Lower lobe of right lung (tissue), 2 donors: Measurements from ENCODE around the gene LTBP1. TPM values are rescaled to one million over a fixed set of nuclear protein-coding genes. Genes with fewer than 3 reads are reported as not detected.

Experiments used
- ATAC-seq, 2 donors: fragments of 200-7000 bp; cut with Tn5 transposase; one replicate each; pipeline ENCODE4 v1.9.1; 2020 to 2022; ENCODE audit warnings: mild to moderate bottlenecking in 2 of 2, moderate library complexity in 2 of 2
- DNase-seq: peaks from one replicate; pipeline ENCODE4 v3.0.0-alpha.2; 2020
- H3K27ac ChIP-seq: fragments of 200-600 bp; one replicate; pipeline ENCODE4 v1.8.0; 2022
- H3K27me3 ChIP-seq: fragments of 200-600 bp; one replicate; pipeline ENCODE4 v1.8.0; 2022; ENCODE audit warnings: low read depth
- H3K36me3 ChIP-seq: fragments of 200-600 bp; one replicate; pipeline ENCODE4 v1.8.0; 2022; ENCODE audit warnings: mild to moderate bottlenecking
- H3K4me1 ChIP-seq: fragments of 200-600 bp; one replicate; pipeline ENCODE4 v1.8.0; 2022
- H3K4me3 ChIP-seq: fragments of 200-600 bp; one replicate; pipeline ENCODE4 v1.8.0; 2022; ENCODE audit warnings: mild to moderate bottlenecking
- H3K9me3 ChIP-seq: fragments of 200-600 bp; one replicate; pipeline ENCODE4 v1.8.0; 2022
- CTCF ChIP-seq: fragments of 200-600 bp; IDR thresholded peaks from one replicate; pipeline ENCODE4 v1.8.0; 2022; ENCODE audit warnings: antibody characterized with exemption, mild to moderate bottlenecking
- intact Hi-C: fragments of 100-400 bp; cut with DNase I; formaldehyde crosslinking; loops from one replicate; pipeline ENCODE4 v1.11.0; 2022
- total RNA-seq: library from RNA; stranded (reverse); fragmentation: NEBNext Ultra II Directional; extraction: Animal tissue kit (Norgen Biotek cat#: 25700); gene quantifications from one replicate; pipeline ENCODE4 v1.2.1, GENCODE V29; 2021
- donor health status: DM: no; HTN: yes; CAD: no; lungs with severe emphysema.

Gene LTBP1
- total RNA-seq, 1 donor from 2014 or later, result 34.7 TPM

DNA sequence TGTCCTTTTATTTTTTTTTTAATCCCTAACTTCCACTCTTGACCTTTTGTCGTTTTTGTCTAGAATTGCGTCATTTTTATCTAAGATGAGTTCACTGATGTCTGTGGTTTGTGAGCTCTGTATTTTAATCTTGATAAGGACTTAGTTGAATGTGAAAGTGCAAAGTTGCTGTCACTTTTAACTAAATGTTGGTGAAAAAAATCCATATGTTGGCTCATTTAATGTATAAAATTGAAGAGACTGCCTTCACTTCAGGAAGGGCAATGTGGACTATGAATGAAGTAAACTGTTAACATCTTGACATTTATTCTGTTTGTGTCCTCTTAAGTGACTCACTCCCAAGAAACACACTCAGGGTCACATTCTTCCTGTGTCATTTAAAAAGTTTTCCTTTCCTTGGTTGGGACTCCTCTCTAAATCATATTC lies 273.1 kb downstream of the LTBP1 start:
- TF ChIP-seq CTCF, result no peak
- Histone ChIP-seq H3K9me3 (no peaks in the 10 kb centered on the region), H3K4me3 (no peak overlapping the region), H3K27me3 (no peaks in the 10 kb centered on the region), H3K27ac (no peak overlapping the region), H3K4me1 (peaks cover 16% of the 10 kb centered on the region), H3K36me3 (no peaks in the 10 kb centered on the region)
- intact Hi-C loops, result no loop called here
- ATAC-seq (no peak), DNase-seq (no peak)

GRCh38 chr2:33220533-33220932 lies 273.8 kb downstream of the LTBP1 start:
- DNase-seq (no peak), ATAC-seq (no peak)
- intact Hi-C loops, result no loop called here
- Histone ChIP-seq H3K4me3 (no peak overlapping the region), H3K4me1 (peaks cover 16% of the 10 kb centered on the region), H3K9me3 (no peaks in the 10 kb centered on the region), H3K36me3 (no peaks in the 10 kb centered on the region), H3K27me3 (no peaks in the 10 kb centered on the region), H3K27ac (no peak overlapping the region)
- no peak for TF ChIP-seq CTCF

DNA sequence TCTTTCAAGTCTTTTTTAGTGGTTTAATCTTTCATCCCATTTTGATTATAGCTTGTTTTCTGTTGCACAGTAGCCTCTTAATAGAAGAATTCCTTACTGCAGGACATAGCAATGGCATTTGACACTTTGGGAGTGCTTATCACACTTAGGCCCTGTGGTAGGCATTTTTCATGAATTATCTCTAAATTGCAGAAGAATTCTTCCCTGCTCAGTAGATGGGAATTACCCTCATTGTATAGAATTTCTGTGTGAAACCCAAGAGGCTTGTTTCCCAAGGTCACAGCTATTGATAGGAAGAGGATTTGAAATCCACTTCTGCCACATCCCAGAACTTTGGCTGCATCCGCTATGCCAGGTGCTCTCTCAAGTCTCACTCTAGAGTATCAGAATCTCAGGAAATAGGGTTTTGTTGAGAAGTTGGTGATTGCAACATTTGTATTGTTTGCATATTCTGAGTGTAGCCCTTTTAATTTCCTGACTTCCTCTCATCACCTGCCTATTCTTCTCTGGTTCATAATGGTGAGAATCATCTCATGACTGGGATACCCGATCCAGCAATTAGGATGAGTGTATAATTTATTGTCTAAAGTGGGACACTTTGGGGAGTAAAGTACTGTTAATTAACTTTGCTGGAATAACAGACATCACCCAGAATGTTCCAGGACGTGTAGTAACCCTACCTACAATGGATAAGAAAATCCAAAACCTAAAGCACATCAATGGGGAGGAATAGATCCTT lies 274.5 kb downstream of the LTBP1 start:
- intact Hi-C loops, result no loop called here
- no peak for ATAC-seq
- Histone ChIP-seq H3K4me1 (peaks cover 16% of the 10 kb centered on the region), H3K36me3 (no peaks in the 10 kb centered on the region), H3K27me3 (no peaks in the 10 kb centered on the region), H3K27ac (no peak overlapping the region), H3K4me3 (no peak overlapping the region), H3K9me3 (no peaks in the 10 kb centered on the region)
- DNase-seq, result no peak
- TF ChIP-seq CTCF, result no peak

GRCh38 chr2:33222309-33222708 lies 275.6 kb downstream of the LTBP1 start:
- Histone ChIP-seq H3K9me3 (no peaks in the 10 kb centered on the region), H3K4me1 (peaks cover 7% of the 10 kb centered on the region), H3K36me3 (no peaks in the 10 kb centered on the region), H3K27ac (no peak overlapping the region), H3K4me3 (no peak overlapping the region), H3K27me3 (no peaks in the 10 kb centered on the region)
- ATAC-seq, result no peak
- no peak for DNase-seq
- intact Hi-C loops, result no loop called here
- no peak for TF ChIP-seq CTCF

DNA sequence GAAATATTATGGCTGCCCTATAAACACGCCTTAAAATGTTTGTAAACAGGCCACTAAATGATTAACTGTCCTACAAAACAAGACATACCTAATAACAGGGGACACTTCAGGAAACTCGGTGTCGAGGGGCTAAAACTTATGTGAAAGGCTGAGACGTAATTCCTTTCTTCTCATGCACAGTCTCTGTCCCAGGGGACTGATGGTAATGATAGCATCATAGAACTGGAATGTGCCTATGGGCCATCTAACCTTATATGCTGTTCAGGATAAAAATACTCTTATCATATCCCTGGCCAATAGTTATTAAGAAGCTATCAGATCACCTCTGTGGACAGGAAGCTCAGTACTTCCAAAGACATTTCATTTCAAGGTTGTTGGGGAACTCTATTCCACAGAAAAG lies 277.1 kb downstream of the LTBP1 start:
- DNase-seq, result no peak
- no peak for ATAC-seq
- no peak overlapping the region for H3K4me3 ChIP-seq
- no peak for TF ChIP-seq CTCF
- no peak overlapping the region for H3K27ac ChIP-seq
- no peaks in the 10 kb centered on the region for H3K27me3 ChIP-seq
- no peaks in the 10 kb centered on the region for H3K9me3 ChIP-seq
- intact Hi-C loops, result no loop called here
- no peaks in the 10 kb centered on the region for H3K36me3 ChIP-seq
- H3K4me1 ChIP-seq, result peaks cover 5% of the 10 kb centered on the region
